ENCODE measurements around the gene CCL3.

The CCL3 gene

DNA sequence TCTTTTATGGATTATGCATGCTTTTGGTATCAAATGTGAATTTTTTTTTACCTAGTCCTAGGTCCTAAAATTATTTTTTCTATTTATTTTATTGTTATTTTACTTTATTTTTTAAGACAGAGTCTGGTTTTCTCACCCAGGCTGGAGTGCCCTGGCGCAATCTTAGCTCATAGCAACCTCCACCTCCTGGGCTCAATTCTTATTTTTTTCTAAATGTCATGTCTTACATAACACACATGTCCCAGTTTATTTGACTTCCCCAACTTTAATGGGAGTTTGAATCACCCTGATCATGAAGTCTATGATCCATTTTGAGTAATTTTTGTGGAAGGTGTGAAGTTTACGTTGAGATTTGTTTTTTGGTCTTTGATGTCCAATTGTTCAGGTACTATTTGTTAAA is 29.1 kb downstream of the CCL3 start:
- Histone ChIP-seq H3K4me1 (no peaks in the 10 kb centered on the region), H3K27ac (no peak overlapping the region), H3K9me3 (no peaks in the 10 kb centered on the region), H3K4me3 (no peak overlapping the region), H3K36me3 (no peaks in the 10 kb centered on the region), H3K27me3 (no peaks in the 10 kb centered on the region)
- TF ChIP-seq, protein P1, sequence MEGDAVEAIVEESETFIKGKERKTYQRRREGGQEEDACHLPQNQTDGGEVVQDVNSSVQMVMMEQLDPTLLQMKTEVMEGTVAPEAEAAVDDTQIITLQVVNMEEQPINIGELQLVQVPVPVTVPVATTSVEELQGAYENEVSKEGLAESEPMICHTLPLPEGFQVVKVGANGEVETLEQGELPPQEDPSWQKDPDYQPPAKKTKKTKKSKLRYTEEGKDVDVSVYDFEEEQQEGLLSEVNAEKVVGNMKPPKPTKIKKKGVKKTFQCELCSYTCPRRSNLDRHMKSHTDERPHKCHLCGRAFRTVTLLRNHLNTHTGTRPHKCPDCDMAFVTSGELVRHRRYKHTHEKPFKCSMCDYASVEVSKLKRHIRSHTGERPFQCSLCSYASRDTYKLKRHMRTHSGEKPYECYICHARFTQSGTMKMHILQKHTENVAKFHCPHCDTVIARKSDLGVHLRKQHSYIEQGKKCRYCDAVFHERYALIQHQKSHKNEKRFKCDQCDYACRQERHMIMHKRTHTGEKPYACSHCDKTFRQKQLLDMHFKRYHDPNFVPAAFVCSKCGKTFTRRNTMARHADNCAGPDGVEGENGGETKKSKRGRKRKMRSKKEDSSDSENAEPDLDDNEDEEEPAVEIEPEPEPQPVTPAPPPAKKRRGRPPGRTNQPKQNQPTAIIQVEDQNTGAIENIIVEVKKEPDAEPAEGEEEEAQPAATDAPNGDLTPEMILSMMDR (IDR thresholded peaks at IDR 0.05), result no peak
- DNase-seq, result no peak
- intact Hi-C loops (cut with DNase I; ENCODE audit: low total_unique reads), result no loop called here

DNA sequence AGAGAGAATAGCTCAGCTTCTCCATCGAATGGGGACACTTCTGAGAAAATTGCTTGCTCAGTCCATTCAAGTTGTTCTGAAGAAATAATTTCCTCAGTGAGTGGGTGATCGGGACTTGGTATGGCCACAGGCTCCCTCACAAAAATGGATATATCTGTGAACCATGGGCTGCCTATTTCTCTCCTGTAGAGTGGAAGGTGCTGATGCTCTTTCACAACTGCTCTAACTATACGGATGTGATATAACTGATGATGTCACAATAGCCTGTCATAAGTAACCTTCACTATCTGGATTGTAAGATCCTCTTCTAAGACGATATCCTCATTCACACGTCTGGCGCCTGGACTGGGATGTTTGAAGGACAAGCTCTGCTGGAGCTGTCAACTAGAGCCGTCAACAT is 30.5 kb downstream of the CCL3 start:
- TF ChIP-seq, protein P1 (IDR thresholded peaks at IDR 0.05), result no peak
- H3K4me1 ChIP-seq, result no peaks in the 10 kb centered on the region
- no peaks in the 10 kb centered on the region for H3K36me3 ChIP-seq
- no peak overlapping the region for H3K27ac ChIP-seq
- DNase-seq, result no peak
- H3K4me3 ChIP-seq, result no peak overlapping the region
- H3K9me3 ChIP-seq, result no peaks in the 10 kb centered on the region
- intact Hi-C loops (cut with DNase I; ENCODE audit: low total_unique reads), result no loop called here
- H3K27me3 ChIP-seq, result no peaks in the 10 kb centered on the region

DNA sequence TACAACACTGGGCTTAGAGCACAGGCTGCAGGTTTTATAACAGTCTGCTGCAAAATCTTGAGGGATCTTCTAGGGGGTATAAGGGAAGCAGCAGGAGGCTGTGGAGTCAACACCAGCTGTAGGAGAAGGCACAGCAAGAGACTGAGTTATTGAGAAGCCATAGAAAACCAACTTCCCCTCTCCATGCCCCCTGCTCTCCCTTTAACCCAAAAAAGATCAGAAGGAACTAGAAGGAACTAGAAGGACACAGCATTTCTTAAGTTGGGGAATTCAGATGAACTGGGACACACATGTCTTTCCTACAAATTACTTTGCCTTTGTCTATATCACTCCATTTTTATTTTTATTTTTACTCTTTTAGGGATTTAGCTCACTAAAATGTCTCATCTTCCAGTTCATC is 32.0 kb downstream of the CCL3 start:
- Histone ChIP-seq H3K27me3 (no peaks in the 10 kb centered on the region), H3K36me3 (no peaks in the 10 kb centered on the region), H3K4me3 (no peak overlapping the region), H3K9me3 (no peaks in the 10 kb centered on the region), H3K27ac (no peak overlapping the region), H3K4me1 (no peaks in the 10 kb centered on the region)
- TF ChIP-seq, protein P1 (IDR thresholded peaks at IDR 0.05), result no peak
- intact Hi-C loops (cut with DNase I; ENCODE audit: low total_unique reads), result no loop called here
- DNase-seq, result no peak

DNA sequence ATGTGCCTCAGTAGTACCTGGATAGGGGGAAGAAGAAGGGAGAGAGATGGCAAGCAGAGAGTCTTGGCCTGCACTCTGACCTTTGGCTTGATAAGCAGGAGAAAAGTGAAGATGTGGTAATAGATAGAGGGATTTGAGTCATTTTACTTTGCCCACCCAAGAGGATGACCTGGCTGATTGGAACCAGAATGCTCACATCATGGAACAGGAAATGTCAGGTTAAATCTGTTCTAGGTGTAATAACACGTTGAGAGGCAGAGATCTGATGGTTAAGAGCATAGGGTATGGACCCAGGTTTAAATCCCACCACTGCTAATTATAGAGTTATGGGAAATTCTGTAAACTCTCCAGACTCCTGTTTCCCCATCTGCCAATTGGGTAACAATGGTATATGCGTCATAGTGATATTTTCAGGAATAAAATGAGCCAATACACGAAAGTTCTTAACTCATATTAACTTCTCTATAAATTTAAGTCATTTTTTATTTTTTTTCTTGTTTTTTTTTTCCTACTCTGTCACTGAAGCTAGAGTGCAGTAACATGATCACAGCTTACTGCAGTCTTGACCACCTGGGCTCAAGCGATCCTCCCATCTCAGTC is 33.9 kb downstream of the CCL3 start:
- no peaks in the 10 kb centered on the region for H3K4me1 ChIP-seq

DNA sequence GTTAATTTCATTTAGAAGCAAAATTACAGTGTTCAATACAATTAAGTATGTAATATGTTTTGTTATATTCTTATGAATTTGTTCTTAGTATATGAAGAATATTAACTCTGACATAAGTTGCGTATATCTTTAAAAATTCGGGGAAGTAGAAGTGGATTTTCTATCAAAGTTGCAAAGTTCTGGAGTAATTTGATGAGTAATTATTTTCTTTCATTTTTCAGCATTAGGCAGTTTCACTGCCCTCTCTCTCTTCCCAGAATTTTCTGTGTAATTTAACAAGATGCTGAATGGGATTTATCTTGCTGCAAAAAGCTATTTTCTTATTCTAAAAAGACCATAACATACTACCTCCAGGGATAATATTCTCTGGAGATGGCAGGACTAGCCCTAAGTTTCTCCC is 34.8 kb downstream of the CCL3 start:
- intact Hi-C loops (cut with DNase I; ENCODE audit: low total_unique reads), result no loop called here
- H3K27ac ChIP-seq, result no peak overlapping the region
- no peaks in the 10 kb centered on the region for H3K27me3 ChIP-seq
- DNase-seq, result no peak
- H3K36me3 ChIP-seq, result no peaks in the 10 kb centered on the region
- H3K4me1 ChIP-seq, result no peaks in the 10 kb centered on the region
- H3K4me3 ChIP-seq, result no peak overlapping the region
- TF ChIP-seq, protein P1 (IDR thresholded peaks at IDR 0.05), result no peak
- peaks cover 0 to 7% (median 3%) of the 10 kb centered on the region in 3 donors for H3K9me3 ChIP-seq

More for the DNA sequence above, 33.9 kb downstream of the CCL3 start:
- Histone ChIP-seq H3K9me3 (peaks cover 0 to 3% (median 0%) of the 10 kb centered on the region in 3 donors), H3K27me3 (no peaks in the 10 kb centered on the region), H3K27ac (no peak overlapping the region), H3K36me3 (no peaks in the 10 kb centered on the region), H3K4me3 (no peak overlapping the region)
- intact Hi-C loops (cut with DNase I; ENCODE audit: low total_unique reads), result no loop called here
- TF ChIP-seq, protein P1 (IDR thresholded peaks at IDR 0.05), result no peak
- no peak for DNase-seq

DNA sequence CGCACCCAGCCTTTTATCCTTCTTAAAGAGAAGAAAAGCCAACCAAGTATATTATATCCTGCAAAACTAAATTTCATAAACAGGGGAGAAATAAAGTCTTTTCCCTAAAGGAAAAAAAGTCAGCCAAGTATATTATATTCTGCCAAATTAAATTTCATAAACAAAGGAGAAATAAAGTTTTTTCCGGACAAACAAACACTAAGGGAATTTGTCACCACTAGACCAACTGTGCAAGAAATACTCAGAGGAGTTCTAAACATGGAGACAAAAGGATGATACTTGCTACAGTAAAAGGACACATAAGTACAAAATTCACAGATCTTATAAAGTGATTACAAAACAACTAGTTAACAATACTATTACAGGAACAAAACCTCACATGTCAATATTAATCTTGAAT is 40.3 kb downstream of the CCL3 start:
- H3K9me3 ChIP-seq, result peaks cover 3 to 20% (median 16%) of the 10 kb centered on the region in 3 donors
- intact Hi-C loops (cut with DNase I; ENCODE audit: low total_unique reads), result no loop called here
- DNase-seq, result no peak

More for the DNA sequence above, 40.3 kb downstream of the CCL3 start:
- H3K4me3 ChIP-seq, result no peak overlapping the region
- H3K27me3 ChIP-seq, result no peaks in the 10 kb centered on the region
- TF ChIP-seq, protein P1 (IDR thresholded peaks at IDR 0.05), result no peak
- no peaks in the 10 kb centered on the region for H3K4me1 ChIP-seq
- no peak overlapping the region for H3K27ac ChIP-seq
- no peaks in the 10 kb centered on the region for H3K36me3 ChIP-seq

Data from tibial artery (tissue), 4 donors.